Myocyte (in vitro differentiated cells): ENCODE results near the gene METTL23. TPM values are rescaled to one million over a fixed set of nuclear protein-coding genes. Genes with fewer than 3 reads are reported as not detected.
"Not testable (repeated sequence)": the region's sequence is repeated elsewhere in the genome, so short reads cannot be mapped to it uniquely, and the experiment has no call there.

Experiments used
- DNase-seq: peaks from one replicate; pipeline ENCODE4 v3.0.0-alpha.2; 2012; ENCODE audit warnings: low read depth
- total RNA-seq: library from RNA; depleted of rRNA; stranded (reverse); fragments of >200 nt; gene quantifications from 2 replicates; pipeline ENCODE4 v1.2.3, GENCODE V29; 2014

Gene METTL23
- total RNA-seq, 1 donor from 2014 or later, result 35.8 TPM

DNA sequence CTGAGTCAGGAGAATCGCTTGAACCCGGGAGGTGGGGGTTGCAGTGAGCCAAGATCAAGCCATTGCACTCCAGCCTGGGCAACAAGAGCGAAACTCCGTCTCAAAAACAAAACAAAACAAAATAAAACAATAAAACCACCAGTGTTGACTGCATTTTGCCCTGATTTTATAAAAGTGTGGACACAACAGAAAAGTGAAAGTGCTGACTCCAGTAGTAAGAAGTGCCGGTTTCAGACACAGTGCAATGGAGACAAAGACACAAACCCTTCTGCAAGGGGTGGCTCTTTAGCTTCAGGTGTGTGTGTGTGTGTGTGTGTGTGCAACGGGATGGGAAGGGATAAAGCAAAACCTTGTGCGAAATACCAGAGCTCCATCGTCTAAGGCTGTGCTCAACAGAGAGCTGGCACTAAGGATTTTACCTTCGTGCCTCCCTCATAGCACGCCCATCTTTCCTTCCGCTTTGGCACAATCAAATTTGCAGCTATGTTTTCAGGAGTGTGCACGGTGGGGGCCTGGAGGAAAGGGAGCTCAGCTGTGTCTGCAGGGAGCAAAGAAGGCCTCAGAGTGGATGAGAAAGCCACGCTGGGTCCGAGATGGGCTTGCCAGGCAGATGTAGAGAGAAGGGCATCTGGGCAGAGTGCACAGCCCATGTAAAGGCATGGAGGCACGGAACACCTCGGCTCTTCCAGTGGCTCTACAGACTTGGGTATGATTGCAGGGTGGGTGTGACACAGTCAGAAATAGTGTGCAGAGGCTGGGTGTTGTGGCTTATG is 31.4 kb upstream of the METTL23 start:
- no peak for DNase-seq

DNA sequence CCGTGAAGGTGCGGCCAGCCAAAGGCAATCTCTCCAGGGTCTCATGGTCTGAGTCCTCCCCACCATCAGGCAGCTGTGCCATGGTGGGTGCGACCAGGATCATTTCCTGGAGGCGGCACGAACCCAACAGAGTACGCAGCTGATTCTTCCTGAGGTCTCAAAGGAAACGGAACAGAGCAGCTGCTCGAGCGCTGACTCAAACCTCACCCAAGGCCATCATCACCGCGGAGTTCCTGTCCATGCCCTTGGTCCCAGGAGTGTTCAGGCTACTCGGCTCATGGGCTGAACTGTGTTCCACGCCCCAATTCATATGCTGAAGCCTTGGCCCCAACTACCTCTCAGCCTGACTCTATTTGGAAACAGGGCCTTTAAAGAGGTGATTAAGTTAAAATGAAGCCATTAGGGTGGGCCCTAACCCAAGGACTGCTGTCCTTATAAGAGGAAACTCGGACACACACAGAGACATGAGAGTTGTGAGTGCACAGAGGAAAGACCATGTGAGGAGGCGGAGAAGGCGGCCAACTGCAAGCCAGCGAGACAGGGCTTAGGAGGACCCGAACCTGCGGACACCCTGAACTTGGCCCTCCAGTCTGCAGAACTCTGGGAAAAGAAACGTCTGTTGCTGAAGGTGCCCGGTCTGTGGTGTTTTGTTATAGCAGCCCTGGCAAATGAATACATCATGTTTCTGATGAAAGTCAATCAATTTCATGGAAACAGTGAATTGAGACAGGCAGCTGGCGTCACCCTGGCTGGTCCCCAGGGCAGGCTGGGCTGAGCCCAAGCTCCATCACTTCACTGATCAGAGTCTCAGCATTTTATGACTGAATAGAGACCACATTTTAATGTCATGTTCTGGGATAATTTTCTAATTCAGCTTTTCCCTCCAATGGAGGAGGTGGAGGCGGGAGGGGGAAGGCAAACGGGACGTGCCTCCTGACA is 29.6 kb upstream of the METTL23 start:
- DNase-seq, result peak; percentile 99

DNA sequence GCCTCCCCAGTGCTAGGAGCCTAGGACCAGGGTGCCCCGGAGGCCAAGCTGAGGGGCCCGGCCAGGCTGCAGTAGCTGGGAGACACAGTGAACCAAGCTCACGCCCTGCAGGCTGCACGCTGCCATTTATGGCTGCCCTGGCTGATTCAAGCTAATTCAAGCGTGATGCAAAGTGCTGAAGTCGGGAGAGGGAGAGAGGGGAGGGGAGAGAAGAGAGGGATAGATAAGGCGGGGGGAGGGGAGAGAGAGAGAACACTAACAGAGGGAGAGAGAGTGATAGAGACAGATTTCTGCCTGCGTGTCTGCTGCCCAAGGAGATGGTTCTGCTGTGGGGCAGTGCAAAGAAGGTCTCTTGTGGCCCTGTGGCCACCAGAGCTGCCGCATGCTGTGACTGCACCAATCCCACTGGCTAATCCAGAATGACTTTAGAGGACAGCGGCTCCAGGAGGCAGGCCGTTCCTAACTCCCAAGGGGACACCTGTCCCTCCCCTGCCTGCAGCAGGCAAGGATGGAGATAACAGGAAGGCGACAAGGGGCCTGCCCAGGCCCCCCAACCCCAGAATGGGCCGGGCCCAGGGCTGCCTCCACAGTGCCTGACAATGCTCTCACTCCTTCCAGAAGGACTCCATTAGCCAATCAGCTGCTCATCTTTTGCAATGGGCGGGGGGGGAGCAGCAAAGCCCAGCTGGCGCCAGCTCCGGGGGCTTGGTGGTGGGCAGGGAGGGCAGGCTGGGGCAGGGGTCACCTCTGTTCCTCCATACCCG is 28.8 kb upstream of the METTL23 start:
- DNase-seq, result peak; percentile 72

DNA sequence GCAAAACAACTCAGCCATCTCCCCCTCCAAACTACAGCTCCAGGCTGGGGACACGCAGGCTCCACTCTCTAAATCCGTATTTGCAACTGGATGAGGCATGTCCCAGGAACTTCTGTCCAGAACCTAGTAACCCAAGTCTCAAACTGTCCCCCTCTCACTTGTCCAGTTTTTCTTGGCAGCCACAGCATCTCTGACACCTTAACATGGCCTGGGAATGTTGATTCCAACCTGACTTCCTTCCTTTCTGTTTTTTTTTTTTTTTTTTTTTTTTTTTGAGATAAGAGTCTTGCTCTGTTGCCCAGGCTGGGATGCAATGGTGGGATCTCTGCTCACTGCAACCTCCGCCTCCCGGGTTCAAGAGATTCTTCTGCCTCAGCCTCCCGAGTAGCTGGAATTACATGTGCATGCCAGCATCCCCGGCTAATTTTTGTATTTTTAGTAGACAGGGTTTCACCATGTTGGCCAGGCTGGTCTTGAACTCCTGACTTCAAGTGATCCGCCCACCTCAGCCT is 28.1 kb upstream of the METTL23 start:
- not testable (repeated sequence) for DNase-seq

DNA sequence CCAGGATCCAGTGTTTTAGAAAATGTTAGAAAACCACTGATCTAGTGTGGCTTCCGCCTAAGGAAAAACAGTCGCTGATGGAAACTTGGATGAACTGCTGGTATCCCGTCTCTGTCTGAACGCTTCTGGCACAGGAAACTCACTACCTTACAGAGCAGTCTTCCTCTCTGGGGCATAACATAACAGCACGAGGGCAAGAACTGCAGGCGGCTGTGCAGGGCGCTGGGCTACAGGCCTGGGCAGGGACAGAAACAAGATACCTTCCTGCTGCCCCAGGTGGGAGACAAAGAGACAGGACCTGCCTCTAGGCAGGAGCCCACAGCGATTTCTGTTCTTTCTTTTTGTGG is 26.4 kb upstream of the METTL23 start:
- no peak for DNase-seq

DNA sequence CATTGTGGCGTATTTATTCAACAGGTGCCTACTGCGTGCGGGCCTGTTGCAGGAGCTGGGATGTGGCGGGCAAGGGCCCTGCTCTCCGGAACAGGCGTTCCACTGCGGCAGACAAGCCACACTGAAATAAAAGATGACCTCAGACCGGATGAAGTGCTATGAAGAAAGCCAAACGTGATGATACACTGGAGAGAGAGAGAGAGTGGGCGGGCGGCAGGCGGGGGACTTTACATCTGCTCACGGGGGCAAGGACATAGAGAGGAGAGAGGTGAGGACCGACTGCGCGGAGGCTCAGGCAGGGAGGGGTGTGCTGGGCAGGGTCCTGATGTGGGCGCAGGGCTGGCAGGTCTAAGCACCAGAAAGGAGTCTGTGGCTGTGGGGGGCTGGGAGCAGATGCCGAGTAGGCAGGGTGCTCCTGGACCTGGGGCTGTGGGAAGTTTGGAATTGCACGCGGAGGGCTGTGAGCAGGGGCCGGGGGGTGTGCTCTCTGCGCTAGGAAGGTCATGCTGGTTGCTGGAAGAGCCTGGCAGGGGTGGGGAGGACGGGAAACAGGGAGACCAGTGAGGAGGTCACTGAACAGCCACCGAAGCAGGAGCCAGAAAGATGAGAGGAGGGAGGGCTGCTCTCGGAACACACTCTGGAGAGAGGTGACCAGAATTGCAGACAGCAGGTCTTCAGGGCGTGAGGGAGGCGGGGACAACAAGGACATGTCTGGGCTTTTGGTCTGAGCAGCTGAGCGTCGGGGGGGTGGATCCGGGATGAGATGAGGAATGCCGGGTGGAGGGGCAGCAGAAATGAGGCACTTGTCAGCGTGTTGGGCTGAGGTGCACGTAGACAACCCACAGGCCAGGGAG is 25.8 kb upstream of the METTL23 start:
- peak; percentile 97 for DNase-seq

DNA sequence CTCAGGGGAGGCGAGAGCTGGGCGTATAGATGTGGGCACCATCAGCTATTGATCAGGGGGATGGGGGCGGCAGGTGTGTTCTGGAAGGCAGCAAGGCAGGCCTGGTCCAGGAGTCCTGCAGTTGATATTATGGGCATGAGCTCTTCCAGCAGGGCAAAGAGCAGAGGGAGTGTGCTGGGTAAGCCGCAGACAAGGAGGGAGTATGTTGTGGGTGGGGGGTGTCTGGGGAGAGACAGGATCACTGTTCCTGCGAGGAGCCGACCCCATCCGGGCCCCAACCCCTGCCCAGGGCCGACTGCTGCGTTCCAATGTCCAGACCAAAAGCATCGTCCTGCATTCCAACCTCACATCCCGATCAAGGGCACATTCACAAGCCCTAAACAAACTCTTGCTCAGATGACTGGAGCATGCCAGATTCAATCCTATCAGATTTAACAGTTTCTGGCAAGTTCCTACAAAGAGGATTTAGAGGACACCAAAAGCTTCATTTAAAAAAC is 25.1 kb upstream of the METTL23 start:
- no peak for DNase-seq

DNA sequence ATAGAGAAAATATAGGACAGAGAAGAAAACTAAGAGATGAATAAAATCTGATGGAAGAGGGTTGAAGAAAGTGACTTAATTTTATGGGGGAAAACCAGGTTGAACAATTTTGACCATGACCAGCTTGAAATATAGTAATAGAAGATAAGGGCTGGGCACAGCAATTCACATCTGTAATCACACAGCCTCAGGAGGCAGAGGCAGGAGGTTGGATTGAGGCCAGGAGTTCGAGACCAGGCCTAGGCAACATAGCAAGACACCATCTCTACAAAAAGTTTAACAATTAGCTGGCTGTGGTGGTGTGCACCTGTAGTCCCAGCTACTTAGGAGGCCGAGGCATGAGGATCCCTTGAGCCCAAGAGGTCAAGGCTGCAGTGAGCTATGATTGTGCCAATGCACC is 24.6 kb upstream of the METTL23 start:
- DNase-seq, result no peak

DNA sequence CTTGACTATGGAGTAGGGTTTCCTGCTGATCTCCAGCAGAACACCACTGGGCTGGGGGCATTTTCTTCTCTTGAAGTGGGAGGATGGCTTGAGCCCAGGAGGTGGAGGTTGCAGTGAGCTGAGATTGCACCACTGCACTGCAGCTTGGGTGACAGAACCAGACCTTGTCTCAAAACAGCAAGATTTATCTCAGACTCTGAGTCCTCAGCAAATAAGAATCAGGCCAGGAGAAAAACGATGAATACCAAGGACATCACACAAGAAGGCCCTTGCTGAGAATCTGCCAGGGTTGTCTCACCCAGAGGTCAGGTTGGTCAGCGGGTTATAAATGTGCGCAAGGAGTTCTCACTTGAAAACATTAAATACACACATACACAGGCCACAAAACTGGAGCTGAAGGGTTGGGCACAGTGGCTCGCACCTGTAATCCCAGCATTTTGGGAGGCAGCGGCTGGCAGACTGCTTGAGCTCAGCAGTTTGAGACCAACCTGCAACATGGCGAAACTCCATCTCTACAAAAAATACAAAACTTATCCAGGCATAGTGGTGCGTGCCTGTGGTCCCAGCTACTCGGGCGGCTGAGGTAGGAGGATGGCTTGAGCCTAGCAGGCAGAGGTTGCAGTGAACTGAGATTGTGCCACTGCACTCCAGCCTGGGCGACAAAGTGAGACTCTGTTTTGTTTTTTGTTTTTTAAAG is 23.6 kb upstream of the METTL23 start:
- DNase-seq, result no peak

DNA sequence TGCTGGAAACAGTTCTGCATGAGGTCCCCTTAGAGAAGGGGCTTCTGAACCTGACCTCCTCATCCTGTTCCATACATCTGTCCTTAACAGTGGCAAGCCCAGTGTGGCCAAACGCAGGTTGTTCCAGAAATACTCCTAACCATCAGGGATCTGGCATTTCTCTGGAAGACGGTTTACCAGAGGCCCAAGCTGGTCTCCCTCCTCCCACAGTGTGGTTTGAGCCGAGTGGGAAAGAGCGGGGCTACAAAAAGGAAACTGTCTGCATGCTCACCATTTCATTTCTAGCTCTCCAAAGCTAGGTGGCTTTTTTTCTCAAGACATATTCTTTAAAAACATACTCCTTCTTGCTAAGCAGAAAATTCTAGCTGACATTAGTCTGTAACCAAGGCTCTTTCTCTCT is 21.8 kb upstream of the METTL23 start:
- peak; percentile 88 for DNase-seq

DNA sequence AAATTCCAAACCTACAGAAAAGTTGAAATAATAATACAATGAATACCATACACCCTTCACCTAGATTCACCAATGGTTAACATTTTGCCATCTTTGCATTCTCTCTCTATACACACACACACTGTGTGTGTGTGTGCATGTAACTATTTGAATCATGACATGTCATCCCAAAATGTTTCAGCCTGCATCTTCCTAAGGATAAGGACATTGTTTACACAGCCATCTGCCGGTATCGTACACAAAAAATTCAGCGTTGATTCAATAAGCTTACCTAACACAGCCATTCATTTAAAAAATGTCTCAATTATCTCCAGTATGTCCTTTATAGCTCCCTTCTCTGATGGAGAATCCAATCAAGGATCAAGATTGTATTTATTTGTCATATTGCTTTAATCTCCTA is 19.8 kb upstream of the METTL23 start:
- DNase-seq, result no peak

DNA sequence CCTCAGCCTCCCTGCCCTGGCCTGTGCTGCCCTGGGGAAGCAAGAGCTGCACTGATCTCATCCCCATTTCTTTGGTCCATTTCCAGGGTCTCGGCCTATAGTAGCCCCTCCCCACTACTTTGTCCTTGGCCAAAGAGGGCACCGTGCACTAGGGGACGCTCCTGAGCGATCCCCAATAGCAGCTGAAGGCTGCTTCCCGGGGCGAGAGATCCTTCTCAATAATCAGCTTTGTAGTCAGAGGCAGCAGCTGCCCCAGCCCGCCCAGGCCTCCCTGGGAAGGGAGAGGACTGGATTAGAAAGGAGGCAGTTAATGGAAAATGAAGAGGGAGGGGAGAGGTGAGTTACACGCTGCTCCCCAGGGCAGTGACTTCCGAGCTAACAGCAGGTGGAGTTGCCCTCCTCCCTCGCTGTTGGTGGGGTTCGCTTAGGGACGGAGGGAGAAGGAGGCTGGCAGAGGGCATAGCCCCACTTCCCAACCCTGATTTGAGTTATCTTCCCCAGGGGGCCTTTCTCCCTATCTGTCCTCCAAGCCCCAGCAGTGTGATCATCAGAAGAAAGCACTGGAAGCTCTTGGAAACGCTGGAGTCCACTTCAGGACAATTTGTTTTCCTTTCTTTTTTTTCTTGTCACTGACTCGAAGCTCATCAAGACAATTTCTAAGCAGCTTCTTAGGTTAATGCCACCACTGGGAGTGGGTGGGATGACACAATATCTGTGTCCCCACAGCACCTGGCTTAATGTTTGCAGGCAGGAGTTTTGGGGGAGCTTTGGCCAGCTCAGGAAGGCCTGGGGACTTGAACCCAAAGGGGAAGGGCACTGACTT is 18.4 kb upstream of the METTL23 start:
- DNase-seq, result peak; percentile 89

DNA sequence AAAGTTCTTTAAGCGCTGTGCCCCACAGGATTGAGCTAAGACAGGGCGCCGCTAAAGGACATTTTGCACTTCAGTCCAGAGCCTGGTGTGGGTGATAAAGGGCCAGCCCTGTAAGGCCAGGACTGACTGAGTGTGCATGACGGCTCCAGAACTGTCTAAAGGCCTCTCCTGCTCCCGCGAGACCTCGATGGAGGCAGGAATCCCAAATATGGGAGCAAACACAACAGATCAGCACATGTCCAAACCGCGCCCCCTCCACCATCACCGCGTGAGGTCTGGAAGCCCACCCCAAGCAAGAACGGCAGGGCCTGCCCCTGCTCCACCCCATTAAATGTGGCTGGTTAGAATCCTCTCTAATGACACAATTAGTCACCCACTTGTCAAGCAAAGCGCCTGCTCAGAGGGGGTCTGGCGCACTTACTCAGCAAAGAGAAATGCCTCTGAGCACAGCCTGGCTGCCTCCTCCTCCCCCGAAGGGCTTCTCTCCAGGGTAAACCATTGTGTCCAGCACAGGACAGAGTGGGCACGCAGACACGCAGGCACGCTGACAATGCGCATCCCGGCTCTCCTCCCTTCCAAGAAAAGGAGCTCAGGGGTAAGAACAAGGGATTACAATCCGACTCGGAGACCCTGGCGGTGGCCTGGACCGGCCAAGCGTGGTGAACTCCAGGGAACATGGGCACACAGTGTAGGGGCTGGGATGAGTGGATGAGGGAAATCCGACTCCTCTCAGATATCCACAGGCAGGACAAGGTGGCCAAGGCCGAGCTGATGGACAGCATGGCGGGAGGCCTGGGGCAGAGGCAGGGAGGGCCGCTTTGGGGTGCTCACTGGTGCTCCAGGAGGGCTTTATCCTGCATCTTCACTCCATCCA is 17.3 kb upstream of the METTL23 start:
- DNase-seq, result peak; percentile 99

DNA sequence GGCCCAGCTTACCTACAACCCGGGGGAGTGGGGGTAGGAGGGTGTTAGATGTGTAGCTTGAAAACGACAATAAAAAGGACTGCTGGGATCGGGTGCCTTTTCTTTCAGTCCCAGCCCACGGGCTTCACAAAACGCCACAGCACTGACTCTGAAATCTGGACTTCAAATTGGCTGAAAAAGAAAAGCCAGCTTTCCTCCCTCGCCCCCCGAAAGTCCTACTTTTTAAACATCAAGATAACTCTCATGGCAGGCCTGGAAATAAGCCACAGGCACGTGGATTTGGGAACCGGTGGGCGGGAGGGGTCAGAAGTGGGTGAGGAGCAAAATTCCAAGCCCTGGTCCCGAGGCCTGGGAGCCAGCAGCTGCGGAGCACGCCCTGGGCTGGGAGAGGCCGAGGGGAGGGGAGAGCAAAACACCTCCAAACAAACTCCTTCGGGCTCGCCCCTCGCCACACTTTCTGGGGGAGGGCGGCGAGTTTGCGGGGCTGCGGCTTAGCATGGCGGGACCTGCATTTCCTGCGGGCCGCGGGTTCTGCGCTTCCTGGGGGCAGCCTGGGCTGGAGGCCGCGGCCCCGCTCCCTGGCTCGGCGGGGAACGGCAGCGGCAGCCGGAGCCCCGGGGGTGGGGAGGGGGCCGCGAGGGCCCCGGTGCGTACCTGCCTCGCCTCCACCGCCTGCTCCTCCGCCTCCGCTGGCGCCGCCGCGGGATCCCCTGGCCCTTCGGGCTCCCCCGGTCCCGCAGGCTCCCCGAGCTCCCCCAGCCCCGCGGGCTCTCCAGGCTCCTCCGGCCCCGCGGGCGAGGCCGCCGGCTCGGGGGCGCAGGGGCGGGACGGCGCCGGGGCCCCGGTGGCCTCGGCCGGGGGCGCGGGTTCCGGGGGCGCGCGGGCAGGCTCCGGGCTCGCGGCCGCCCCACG is 16.4 kb upstream of the METTL23 start:
- DNase-seq, result peak; percentile 88

DNA sequence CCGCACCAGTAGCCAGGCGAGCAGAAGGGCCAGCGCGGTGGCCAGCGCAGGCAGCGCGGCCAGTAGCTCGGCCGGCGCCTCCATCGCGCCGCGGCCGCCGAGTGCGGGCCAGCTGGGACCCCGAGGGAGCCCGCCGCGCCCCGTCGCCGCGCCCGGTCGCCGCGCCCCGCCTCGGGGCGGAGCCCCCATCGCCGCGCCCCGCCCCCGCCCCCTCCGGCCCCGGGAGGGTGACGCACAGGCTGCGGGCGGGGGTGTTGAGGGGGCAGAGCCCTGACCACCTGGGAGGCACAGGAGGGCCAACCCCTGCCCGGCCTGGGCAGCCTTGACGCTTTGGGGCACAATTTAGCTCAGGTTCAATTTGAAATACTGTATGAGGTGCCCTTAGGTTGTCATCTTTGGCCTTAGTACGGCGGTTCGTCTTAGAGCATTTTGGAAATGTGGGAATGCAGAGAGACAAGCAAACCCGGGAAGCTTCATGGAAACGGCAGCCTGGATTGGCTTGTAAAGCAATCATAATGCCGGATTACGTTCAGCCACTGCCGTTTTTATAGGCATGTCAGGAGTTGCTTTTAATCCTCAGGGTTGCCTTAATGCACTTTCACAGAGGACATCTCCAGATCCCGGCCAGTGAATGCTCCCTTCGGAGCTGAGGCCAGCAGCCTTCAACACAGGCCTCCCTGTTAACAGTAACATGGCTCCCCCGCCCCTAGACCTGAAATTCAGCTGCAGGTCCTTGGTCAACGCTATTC is 15.6 kb upstream of the METTL23 start, which contains the start of gene MXRA7:
TSS of gene MXRA7 (minus strand) at position 103 of the 749 bp plus-strand sequence. CDS start at position 84, 19 bp downstream.
- DNase-seq, result peak; percentile 84

DNA sequence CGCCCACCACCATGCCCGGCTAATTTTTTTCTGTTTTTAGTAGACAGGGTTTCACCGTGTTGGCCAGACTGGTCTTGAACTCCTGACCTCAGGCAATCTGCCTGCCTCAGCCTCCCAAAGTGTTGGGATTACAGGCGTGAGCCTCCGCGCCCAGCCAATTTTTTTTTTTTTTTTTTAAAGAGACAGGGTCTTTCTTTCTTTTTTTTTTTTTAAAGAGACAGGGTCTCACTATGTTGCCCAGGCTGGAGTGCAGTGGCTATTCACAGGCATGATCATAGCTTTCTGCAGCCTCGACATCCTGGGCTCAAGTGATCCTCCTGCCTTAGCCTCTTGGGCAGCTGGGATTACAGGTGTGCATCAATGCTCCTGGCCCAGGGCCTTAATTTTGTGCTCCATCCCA is 14.3 kb upstream of the METTL23 start:
- DNase-seq, result not testable (repeated sequence)
